ELF-1 (cell line): ENCODE measurements around the gene ZFTA.
"Not testable (repeated sequence)": the region's sequence is repeated elsewhere in the genome, so short reads cannot be mapped to it uniquely, and the experiment has no call there.

ENCODE experiments used
- DNase-seq: peaks from one replicate; pipeline ENCODE4 v3.0.0-alpha.2; 2016; ENCODE audit warnings: low read depth, low spot score

Gene ZFTA

DNA sequence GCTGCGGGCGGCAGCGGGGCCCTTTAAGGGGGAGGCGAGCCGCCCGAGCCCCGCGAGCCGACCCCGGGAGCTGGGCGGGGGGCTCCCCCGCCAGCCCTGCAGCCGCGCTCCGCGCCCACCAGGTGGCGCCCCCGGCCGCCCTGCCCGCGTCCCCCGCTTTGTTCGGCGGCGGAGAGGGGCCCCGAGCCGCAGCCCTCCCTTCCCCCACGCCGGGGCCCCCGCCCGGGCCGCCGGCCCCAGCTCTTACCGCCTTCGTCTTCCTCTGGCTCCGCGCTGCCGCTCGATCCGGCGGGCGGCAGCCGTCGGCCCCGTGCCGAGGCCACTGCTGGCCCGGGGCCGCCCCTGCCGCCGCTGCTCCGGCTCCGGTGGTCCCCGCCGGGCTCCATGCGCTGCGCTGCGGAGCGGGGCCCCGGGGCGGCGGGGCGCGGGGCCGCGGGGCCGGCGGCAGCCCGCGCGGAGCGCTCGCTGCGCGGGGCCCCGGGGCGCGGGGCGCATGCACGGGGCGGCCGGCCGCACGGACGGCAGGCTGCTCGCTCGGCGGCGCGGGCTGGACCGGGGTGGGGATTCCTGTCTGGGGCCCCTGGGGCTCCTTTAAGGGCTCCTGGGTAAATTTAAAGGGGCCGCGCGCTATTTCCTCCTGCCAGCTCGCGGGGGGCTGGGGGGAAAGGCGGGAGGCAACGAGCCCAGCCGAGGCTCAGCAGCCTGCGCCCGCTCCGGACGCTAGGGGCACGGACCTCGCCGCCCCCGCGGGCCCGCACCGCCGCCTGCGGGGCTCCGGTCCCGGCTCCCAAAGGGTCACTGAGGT is at the start of gene ZFTA:
Gene ZFTA, minus strand, starts transcription at position 539 of the 805 bp plus-strand sequence. Its CDS starts 153 bp downstream, at position 386.
- peak; percentile 50 for DNase-seq

DNA sequence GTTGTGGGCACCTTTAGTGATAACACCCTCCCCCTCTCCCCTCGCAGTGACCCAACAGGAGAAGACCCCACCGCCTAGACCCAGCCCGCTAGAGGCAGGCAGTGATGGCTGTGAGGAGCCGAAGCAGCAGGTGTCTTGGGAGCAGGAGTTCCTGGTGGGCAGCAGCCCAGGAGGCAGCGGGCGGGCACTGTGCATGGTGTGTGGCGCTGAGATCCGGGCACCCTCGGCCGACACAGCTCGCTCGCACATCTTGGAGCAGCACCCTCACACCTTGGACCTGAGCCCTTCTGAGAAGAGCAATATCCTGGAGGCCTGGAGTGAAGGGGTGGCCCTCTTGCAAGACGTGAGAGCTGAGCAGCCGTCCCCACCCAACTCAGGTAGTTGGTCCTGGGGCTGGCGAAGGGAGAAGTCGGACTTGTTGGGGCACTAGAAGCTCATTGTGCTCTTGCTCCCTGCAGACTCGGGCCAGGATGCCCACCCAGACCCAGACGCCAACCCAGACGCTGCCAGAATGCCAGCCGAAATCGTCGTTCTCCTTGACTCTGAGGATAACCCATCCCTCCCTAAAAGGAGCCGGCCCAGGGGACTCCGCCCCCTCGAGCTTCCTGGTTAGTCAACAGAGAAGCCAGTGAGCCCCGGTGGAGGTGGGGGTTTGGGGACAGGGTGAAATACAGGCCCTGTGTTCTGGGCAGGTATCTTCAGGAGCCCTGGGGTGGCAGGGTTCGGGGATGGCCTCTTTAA is 49.4 kb upstream of the ZFTA start:
- DNase-seq, result no peak

DNA sequence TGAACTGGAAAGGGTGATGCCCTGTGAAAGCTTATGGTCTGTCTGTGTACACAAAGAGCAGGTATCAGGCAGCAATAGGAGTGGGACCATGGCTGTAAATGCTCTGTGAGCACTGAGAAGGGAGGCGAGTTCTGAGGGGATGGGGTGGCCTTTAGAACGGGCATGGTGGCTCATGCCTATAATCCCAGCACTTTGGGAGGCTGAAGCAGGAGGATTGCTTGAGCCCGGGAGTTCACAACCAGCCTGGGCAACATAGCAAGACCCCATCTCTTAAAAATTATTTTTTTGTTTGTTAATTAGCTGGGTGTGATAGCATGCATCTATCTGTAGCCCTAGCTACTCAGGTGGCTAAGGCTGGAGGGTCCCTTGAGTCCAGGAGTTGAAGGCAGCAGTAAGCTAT is 48.2 kb upstream of the ZFTA start:
- DNase-seq, result no peak

- no peak for DNase-seq
Observed at GRCh38 chr11:63816166-63816565, 47.6 kb upstream of the ZFTA start.

GRCh38 chr11:63814383-63814736 is 45.8 kb upstream of the ZFTA start:
- DNase-seq, result no peak

- peak; percentile 54 for DNase-seq
Observed at GRCh38 chr11:63813563-63814382, 45.2 kb upstream of the ZFTA start.

GRCh38 chr11:63813035-63813562 is 44.5 kb upstream of the ZFTA start, which contains the start of gene SPINDOC:
SPINDOC (plus strand) TSS chr11:63813456; CDS start chr11:63813687, 231 bp downstream.
- peak; percentile 59 for DNase-seq

GRCh38 chr11:63811522-63811921 is 42.9 kb upstream of the ZFTA start:
- DNase-seq, result peak; percentile 40

DNA sequence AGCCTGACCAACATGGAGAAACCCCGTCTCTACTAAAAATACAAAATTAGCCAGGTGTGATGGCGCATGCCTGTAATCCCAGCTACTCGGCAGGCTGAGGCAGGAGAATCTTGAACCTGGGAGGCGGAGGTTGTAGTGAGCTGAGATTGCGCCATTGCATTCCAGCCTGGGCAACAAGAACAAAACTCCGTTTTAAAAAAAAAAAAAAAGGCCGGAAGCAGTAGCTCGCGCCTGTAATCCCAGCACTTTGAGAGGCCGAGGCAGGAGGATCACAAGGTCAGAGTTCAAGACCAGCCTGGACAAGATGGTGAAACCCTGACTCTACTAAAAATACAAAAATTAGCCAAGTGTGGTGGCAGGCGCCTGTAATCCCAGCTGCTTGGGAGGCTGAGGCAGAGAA is 41.8 kb upstream of the ZFTA start:
- DNase-seq, result not testable (repeated sequence)

DNA sequence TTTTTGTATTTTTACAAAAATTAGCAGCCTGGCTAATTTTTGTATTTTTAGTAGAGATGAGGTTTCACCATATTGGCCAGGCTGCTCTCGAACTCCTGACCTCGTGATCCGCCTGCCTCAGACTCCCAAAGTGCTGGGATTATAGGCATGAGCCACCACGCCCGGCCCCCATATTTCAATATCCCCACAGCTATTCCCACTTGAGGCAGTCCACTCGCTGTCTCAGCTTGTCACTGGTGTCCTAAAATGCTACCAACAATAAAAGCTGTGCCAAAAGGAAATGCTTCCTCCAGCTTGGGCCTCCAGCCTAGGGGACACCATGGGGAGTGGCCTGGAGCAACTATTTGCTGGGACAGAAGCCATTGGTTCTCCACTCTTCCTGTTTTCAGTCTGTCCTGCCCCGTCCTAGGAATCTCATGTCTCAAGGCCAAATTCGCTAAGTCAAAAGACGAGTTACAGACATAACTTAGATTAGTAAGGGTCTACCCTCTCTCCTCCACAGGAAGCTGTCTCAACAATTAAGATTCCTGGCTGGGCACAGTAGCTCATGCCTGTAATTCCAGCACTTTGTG is 37.4 kb upstream of the ZFTA start:
- DNase-seq, result peak; percentile 47

- no peak for DNase-seq
Observed at GRCh38 chr11:63804259-63804658, 35.7 kb upstream of the ZFTA start.

GRCh38 chr11:63802637-63803414 is 34.3 kb upstream of the ZFTA start:
- peak; percentile 53 for DNase-seq

GRCh38 chr11:63800921-63801320 is 32.3 kb upstream of the ZFTA start:
- DNase-seq, result no peak

- no peak for DNase-seq
Observed at GRCh38 chr11:63795066-63795465, 26.5 kb upstream of the ZFTA start.

GRCh38 chr11:63793161-63793560 is 24.6 kb upstream of the ZFTA start:
- no peak for DNase-seq

- DNase-seq, result no peak
Observed at GRCh38 chr11:63791495-63792167, 23.1 kb upstream of the ZFTA start.

DNA sequence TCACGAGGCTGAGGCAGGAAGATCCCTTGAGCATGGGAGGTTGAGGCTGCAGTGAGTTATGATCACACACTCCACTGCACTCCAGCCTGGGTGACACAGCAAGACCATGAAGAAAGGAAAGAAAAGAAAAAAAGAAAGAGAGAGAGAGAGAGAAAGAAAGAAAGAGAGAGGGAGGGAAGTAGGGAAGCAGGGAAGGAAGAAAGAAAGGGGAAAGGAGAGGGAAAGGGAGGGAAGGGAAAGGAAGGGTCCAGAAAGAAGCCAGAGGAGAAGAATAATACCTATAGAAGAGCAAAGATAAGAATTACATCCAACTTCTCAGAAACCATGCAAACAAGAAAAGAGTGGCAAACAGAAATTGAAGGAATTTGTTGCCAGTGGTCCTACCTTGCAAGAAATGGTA is 17.2 kb upstream of the ZFTA start:
- DNase-seq, result no peak

DNA sequence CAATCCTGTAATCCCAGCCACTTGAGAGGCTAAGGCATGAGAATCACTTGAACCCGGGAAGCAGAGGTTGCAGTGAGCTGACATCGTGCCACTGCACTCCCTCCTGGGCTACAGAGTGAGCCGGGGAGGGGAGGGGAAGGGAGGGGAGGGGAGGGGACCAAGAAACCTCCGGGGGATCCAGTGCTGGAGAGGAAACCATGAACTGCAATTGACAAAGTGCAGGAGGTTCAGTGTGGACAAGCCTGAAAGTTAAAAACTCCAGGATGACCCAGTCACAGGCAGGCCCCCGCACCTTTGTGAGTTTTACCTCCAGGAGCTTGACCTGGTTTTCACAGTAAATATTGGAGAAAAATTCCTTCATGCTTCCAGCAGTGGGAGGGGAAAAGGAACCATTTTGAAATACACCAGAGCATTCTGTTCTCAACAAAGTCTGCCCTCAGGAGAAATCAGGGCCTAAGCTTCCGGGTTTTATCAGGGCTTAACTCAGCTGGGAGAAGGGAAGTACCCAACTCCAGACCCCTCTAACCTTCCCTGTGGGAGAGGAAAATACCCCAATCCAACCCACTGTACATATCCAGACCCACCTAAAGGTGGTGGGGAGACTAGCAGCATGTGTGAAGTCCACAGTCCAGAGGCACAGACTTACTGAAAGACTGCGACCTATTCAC is 15.5 kb upstream of the ZFTA start:
- peak; percentile 62 for DNase-seq

GRCh38 chr11:63782749-63783148 is 14.2 kb upstream of the ZFTA start:
- no peak for DNase-seq

DNA sequence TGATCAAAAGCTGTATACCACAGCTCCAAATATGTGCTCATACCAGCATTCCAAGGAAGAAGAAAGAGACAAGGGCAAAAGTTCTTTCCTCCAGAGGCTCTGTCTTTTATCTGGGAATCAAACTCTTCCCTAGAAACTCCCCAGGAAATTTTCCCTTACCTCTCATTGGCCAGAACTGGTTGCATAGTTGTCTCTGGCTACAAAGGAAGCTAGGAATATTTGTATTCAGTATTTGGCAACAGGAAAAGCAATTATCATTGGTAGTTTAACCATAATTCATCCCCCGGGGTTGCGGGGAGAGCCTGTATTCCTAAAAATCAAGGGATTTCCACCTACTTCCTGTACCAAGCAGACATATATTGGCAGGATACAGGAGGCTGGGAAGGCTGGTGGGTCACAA is 10.5 kb upstream of the ZFTA start:
- DNase-seq, result no peak
